ENCODE results near the gene ZNF474.

Gene ZNF474

GRCh38 chr5:122142480-122143164 is 13.3 kb downstream of the ZNF474 start:
- TF ChIP-seq ZNF175 (tag by site-specific recombination; IDR thresholded peaks at IDR 0.05) (no peak), ZNF394 (tag by site-specific recombination; IDR thresholded peaks at IDR 0.05; ENCODE audit: borderline replicate concordance) (no peak)
- TF ChIP-seq, protein P1, sequence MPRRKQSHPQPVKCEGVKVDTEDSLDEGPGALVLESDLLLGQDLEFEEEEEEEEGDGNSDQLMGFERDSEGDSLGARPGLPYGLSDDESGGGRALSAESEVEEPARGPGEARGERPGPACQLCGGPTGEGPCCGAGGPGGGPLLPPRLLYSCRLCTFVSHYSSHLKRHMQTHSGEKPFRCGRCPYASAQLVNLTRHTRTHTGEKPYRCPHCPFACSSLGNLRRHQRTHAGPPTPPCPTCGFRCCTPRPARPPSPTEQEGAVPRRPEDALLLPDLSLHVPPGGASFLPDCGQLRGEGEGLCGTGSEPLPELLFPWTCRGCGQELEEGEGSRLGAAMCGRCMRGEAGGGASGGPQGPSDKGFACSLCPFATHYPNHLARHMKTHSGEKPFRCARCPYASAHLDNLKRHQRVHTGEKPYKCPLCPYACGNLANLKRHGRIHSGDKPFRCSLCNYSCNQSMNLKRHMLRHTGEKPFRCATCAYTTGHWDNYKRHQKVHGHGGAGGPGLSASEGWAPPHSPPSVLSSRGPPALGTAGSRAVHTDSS (tag by site-specific recombination; IDR thresholded peaks at IDR 0.05) = no peak
- POLR2A ChIA-PET = no interaction called here
- H3K27ac ChIP-seq (ENCODE audit: extremely low read depth, low read depth, low read length) = no peak overlapping the region
- H3K4me3 ChIP-seq (ENCODE audit: low read depth, low read length) = no peak overlapping the region
- H3K36me3 ChIP-seq (ENCODE audit: control insufficient read depth in 2 of 2, insufficient read depth in 1 of 2, low read length in 2 of 2) = no peaks in the 10 kb centered on the region
- H3K9me3 ChIP-seq (ENCODE audit: control insufficient read depth, insufficient read depth, low read depth, low read length) = no peaks in the 10 kb centered on the region
- CTCF ChIA-PET = interaction anchor here (0.6 to 1.4 kb wide), 6 partner anchors 14 to 232 kb away, joined by 3 to 5 read pairs (median 3); no protein-coding TSS in a partner anchor
- H3K4me1 ChIP-seq (ENCODE audit: control insufficient read depth, insufficient read depth, low read length) = no peaks in the 10 kb centered on the region

DNA sequence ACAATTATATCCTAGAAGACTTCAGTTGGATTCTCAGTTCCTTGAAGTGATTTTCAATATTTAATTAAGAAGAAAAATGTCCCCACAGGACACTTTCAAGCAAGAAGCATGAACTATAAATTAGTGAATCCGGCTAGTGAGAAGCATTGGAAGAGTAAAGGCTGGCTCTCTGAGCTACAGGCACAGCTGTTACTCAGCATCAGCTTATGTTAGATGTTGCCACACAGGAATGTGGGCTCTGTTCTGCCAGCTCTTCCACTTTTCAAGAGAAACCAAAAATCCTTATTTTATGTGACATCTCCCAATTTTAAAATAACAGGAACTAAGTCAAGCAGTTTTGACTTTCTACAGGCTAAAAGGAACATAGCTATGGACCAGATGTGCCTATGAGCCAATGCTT is 14.9 kb downstream of the ZNF474 start:
- ChIA-PET CTCF (interaction anchor here (1.2 kb wide), 1 partner anchor 12 kb away, joined by 3 read pairs; no protein-coding TSS in a partner anchor), POLR2A (no interaction called here)
- Histone ChIP-seq H3K36me3 (ENCODE audit: control insufficient read depth in 2 of 2, insufficient read depth in 1 of 2, low read length in 2 of 2) (no peaks in the 10 kb centered on the region), H3K27ac (ENCODE audit: extremely low read depth, low read depth, low read length) (no peak overlapping the region), H3K4me1 (ENCODE audit: control insufficient read depth, insufficient read depth, low read length) (no peaks in the 10 kb centered on the region), H3K4me3 (ENCODE audit: low read depth, low read length) (no peak overlapping the region), H3K9me3 (ENCODE audit: control insufficient read depth, insufficient read depth, low read depth, low read length) (no peaks in the 10 kb centered on the region)
- TF ChIP-seq OVOL3 (tag by site-specific recombination; IDR thresholded peaks at IDR 0.05) = no peak
- no peak for TF ChIP-seq KLF9 (tag by site-specific recombination; IDR thresholded peaks at IDR 0.05; ENCODE audit: low read depth)
- TF ChIP-seq ZNF560 (tag by site-specific recombination; IDR thresholded peaks at IDR 0.05; ENCODE audit: borderline replicate concordance) = no peak
- TF ChIP-seq, protein P2, sequence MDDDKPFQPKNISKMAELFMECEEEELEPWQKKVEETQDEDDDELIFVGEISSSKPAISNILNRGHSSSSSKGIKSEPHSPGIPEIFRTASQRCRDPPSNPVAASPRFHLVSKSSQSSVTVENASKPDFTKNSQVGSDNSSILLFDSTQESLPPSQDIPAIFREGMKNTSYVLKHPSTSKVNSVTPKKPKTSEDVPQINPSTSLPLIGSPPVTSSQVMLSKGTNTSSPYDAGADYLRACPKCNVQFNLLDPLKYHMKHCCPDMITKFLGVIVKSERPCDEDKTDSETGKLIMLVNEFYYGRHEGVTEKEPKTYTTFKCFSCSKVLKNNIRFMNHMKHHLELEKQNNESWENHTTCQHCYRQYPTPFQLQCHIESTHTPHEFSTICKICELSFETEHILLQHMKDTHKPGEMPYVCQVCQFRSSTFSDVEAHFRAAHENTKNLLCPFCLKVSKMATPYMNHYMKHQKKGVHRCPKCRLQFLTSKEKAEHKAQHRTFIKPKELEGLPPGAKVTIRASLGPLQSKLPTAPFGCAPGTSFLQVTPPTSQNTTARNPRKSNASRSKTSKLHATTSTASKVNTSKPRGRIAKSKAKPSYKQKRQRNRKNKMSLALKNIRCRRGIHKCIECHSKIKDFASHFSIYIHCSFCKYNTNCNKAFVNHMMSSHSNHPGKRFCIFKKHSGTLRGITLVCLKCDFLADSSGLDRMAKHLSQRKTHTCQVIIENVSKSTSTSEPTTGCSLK (tag by site-specific recombination; IDR thresholded peaks at IDR 0.05) = no peak
- TF ChIP-seq ZNF561 (tag by site-specific recombination; IDR thresholded peaks at IDR 0.05; ENCODE audit: borderline replicate concordance) = no peak
- TF ChIP-seq ZNF585B (tag by site-specific recombination; IDR thresholded peaks at IDR 0.05) = no peak
- no peak for TF ChIP-seq ZNF138 (tag by site-specific recombination; IDR thresholded peaks at IDR 0.05; ENCODE audit: borderline replicate concordance)
- TF ChIP-seq, protein P3, sequence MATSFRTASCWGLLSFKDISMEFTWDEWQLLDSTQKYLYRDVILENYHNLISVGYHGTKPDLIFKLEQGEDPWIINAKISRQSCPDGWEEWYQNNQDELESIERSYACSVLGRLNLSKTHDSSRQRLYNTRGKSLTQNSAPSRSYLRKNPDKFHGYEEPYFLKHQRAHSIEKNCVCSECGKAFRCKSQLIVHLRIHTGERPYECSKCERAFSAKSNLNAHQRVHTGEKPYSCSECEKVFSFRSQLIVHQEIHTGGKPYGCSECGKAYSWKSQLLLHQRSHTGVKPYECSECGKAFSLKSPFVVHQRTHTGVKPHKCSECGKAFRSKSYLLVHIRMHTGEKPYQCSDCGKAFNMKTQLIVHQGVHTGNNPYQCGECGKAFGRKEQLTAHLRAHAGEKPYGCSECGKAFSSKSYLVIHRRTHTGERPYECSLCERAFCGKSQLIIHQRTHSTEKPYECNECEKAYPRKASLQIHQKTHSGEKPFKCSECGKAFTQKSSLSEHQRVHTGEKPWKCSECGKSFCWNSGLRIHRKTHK (tag by site-specific recombination; IDR thresholded peaks at IDR 0.05) = no peak
- TF ChIP-seq, protein P4, sequence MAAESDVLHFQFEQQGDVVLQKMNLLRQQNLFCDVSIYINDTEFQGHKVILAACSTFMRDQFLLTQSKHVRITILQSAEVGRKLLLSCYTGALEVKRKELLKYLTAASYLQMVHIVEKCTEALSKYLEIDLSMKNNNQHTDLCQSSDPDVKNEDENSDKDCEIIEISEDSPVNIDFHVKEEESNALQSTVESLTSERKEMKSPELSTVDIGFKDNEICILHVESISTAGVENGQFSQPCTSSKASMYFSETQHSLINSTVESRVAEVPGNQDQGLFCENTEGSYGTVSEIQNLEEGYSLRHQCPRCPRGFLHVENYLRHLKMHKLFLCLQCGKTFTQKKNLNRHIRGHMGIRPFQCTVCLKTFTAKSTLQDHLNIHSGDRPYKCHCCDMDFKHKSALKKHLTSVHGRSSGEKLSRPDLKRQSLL (tag by site-specific recombination; IDR thresholded peaks at IDR 0.05) = no peak
- TF ChIP-seq ZNF514 (tag by site-specific recombination; IDR thresholded peaks at IDR 0.05) = no peak
- TF ChIP-seq ZNF621 (tag by site-specific recombination; IDR thresholded peaks at IDR 0.05) = no peak
- no peak for TF ChIP-seq ZNF747 (tag by site-specific recombination; IDR thresholded peaks at IDR 0.05)
- TF ChIP-seq ZNF184 (tag by site-specific recombination; IDR thresholded peaks at IDR 0.05) = no peak

Data from HEK293 (cell line).